HCT116 (cell line): ENCODE data around the gene APLP1. TPM values are rescaled to one million over a fixed set of nuclear protein-coding genes. Genes with fewer than 3 reads are reported as not detected.

Experiments used
- total RNA-seq: library from RNA; stranded (reverse); gene quantifications from one replicate; pipeline ENCODE4 v1.2.1, GENCODE V29; 2021; ENCODE audit not compliant: unreplicated experiment

The APLP1 gene
- total RNA-seq, 1 experiment from 2014 or later, result 41.2 TPM

Other genes with a start within 250 kb of the APLP1 start
- gene RBM42, start 239.5 kb upstream of the APLP1 start, total RNA-seq, result 87.2 TPM
- 1.5 TPM for gene ETV2, start 226.8 kb upstream of the APLP1 start, total RNA-seq
- 496 TPM for gene COX6B1, start 220.3 kb upstream of the APLP1 start, total RNA-seq
- gene UPK1A, start 202.1 kb upstream of the APLP1 start, total RNA-seq, result 0.69 TPM
- gene ZBTB32, start 164.0 kb upstream of the APLP1 start, total RNA-seq, result not detected
- 29.9 TPM for gene KMT2B, start 150.6 kb upstream of the APLP1 start, total RNA-seq
- 8.3 TPM for gene IGFLR1, start 126.1 kb upstream of the APLP1 start, total RNA-seq
- 15.6 TPM for gene U2AF1L4, start 123.2 kb upstream of the APLP1 start, total RNA-seq
- gene PSENEN, start 122.9 kb upstream of the APLP1 start, total RNA-seq, result 55.3 TPM
- 10.1 TPM for gene LIN37, start 120.0 kb upstream of the APLP1 start, total RNA-seq
- gene HSPB6, start 111.5 kb upstream of the APLP1 start, total RNA-seq, result 0.93 TPM
- gene PROSER3, start 110.4 kb upstream of the APLP1 start, total RNA-seq, result 42.5 TPM
- 30.2 TPM for gene ARHGAP33, start 93.0 kb upstream of the APLP1 start, total RNA-seq
- gene PRODH2, start 55.7 kb upstream of the APLP1 start, total RNA-seq, result 0.44 TPM
- gene NPHS1, start 16.1 kb upstream of the APLP1 start, total RNA-seq, result 0.57 TPM
- 1.3 TPM for gene KIRREL2, start 11.7 kb upstream of the APLP1 start, total RNA-seq
- 13.7 TPM for gene NFKBID, start 32.0 kb downstream of the APLP1 start, total RNA-seq
- 1.2 TPM for gene HCST, start 34.0 kb downstream of the APLP1 start, total RNA-seq
- gene TYROBP, start 39.7 kb downstream of the APLP1 start, total RNA-seq, result 0.49 TPM
- 18.8 TPM for gene LRFN3, start 67.8 kb downstream of the APLP1 start, total RNA-seq
- 21.0 TPM for gene SDHAF1, start 126.6 kb downstream of the APLP1 start, total RNA-seq
- 27.9 TPM for gene SYNE4, start 140.2 kb downstream of the APLP1 start, total RNA-seq
- 28.6 TPM for gene ALKBH6, start 145.6 kb downstream of the APLP1 start, total RNA-seq
- 1.5 TPM for gene CLIP3, start 164.3 kb downstream of the APLP1 start, total RNA-seq
- gene THAP8, start 185.7 kb downstream of the APLP1 start, total RNA-seq, result 1.7 TPM
- 17.0 TPM for gene WDR62, start 186.3 kb downstream of the APLP1 start, total RNA-seq
- gene OVOL3, start 242.6 kb downstream of the APLP1 start, total RNA-seq, result not detected
- 108 TPM for gene POLR2I, start 246.3 kb downstream of the APLP1 start, total RNA-seq
- gene TBCB, start 246.9 kb downstream of the APLP1 start, total RNA-seq, result 141 TPM